CD14-positive monocyte (primary cell): ENCODE data around the gene FOXJ2. TPM values are rescaled to one million over a fixed set of nuclear protein-coding genes. Genes with fewer than 3 reads are reported as not detected.

Experiments
- DNase-seq, 3 donors: peaks; one replicate each; pipeline ENCODE4 v3.0.0-alpha.2; 2011 to 2022
- H2AFZ ChIP-seq: 2 replicates; pipeline ENCODE4 v1.6.0; 2012; ENCODE audit warnings: mild to moderate bottlenecking, low read depth, low read length, inconsistent platforms; ENCODE audit not compliant: insufficient read depth, poor library complexity, severe bottlenecking
- H3K27ac ChIP-seq, 2 donors: 1 replicate in 1 of 2; 2 replicates in 1 of 2; pipeline ENCODE4 v1.5.1; 2012 to 2013; ENCODE audit warnings: low read length in 2 of 2, control low read depth in 1 of 2, inconsistent platforms in 1 of 2, low read depth in 1 of 2, mild to moderate bottlenecking in 1 of 2
- H3K27me3 ChIP-seq, 2 donors: one replicate each; pipeline versions ENCODE4 v1.6.0 to v1.6.1; 2011 to 2013; ENCODE audit warnings: low read length in 2 of 2; ENCODE audit not compliant: control insufficient read depth in 2 of 2, insufficient read depth in 2 of 2
- H3K36me3 ChIP-seq, 2 donors: replicated peaks in 1 of 2; 1 replicate in 1 of 2; 2 replicates in 1 of 2; pipeline versions ENCODE4 v1.5.1 to v1.6.1; 2012 to 2013; ENCODE audit warnings: low read length in 2 of 2, control low read depth in 1 of 2, inconsistent platforms in 1 of 2, mild to moderate bottlenecking in 1 of 2; ENCODE audit not compliant: insufficient read depth in 2 of 2, control insufficient read depth in 1 of 2
- H3K4me1 ChIP-seq, 2 donors: 1 replicate in 1 of 2; 2 replicates in 1 of 2; pipeline versions ENCODE4 v1.5.1 to v1.6.1; 2012 to 2013; ENCODE audit warnings: low read length in 2 of 2, control low read depth in 1 of 2, inconsistent platforms in 1 of 2, mild to moderate bottlenecking in 1 of 2, moderate library complexity in 1 of 2; ENCODE audit not compliant: insufficient read depth in 2 of 2, control insufficient read depth in 1 of 2
- H3K4me2 ChIP-seq: replicated peaks from 2 replicates; pipeline ENCODE3; 2012; ENCODE audit warnings: low read length, moderate library complexity, mild to moderate bottlenecking; ENCODE audit not compliant: poor library complexity, severe bottlenecking; ENCODE audit errors: extremely low read depth
- H3K4me3 ChIP-seq, 3 experiments: fragments of 200-600 bp in 1 of 3; sonication (generic) in 1 of 3; replicated peaks in 1 of 3; 1 replicate in 2 of 3; 2 replicates in 1 of 3; pipeline ENCODE4 v1.5.1; 2011 to 2013; ENCODE audit warnings: low read length in 3 of 3, mild to moderate bottlenecking in 3 of 3, control low read depth in 2 of 3, low read depth in 2 of 3, inconsistent platforms in 1 of 3, moderate library complexity in 1 of 3
- H3K79me2 ChIP-seq: 2 replicates; pipeline ENCODE4 v1.6.0; 2012; ENCODE audit warnings: mild to moderate bottlenecking, control low read depth, inconsistent platforms, low read length, moderate library complexity; ENCODE audit not compliant: insufficient read depth
- H3K9ac ChIP-seq: 2 replicates; pipeline ENCODE4 v1.6.0; 2017; ENCODE audit warnings: low read length, mild to moderate bottlenecking; ENCODE audit not compliant: insufficient read depth, poor library complexity, severe bottlenecking
- H3K9me3 ChIP-seq, 2 donors: replicated peaks in 1 of 2; 1 replicate in 1 of 2; 2 replicates in 1 of 2; pipeline versions ENCODE4 v1.5.1 to v1.6.1; 2012 to 2013; ENCODE audit warnings: low read length in 2 of 2, control low read depth in 1 of 2; ENCODE audit not compliant: control insufficient read depth in 1 of 2, insufficient read depth in 1 of 2
- H4K20me1 ChIP-seq: 2 replicates; pipeline ENCODE4 v1.6.0; 2012; ENCODE audit warnings: mild to moderate bottlenecking, low read length, control low read depth, moderate library complexity; ENCODE audit not compliant: insufficient read depth
- H3K27ac Mint-ChIP-seq, 7 donors: one replicate each; pipeline ENCODE4 v1.8.0; 2020; ENCODE audit warnings: mild to moderate bottlenecking in 7 of 7, mixed read lengths in 7 of 7, moderate library complexity in 6 of 7, inconsistent platforms in 2 of 7
- H3K27me3 Mint-ChIP-seq, 3 donors: one replicate each; pipeline ENCODE4 v1.8.0; 2021 to 2022; ENCODE audit warnings: low read depth in 3 of 3, mild to moderate bottlenecking in 3 of 3, mixed read lengths in 3 of 3, moderate library complexity in 3 of 3, inconsistent platforms in 1 of 3
- H3K36me3 Mint-ChIP-seq, 2 donors: one replicate each; pipeline ENCODE4 v1.8.0; 2020; ENCODE audit warnings: mixed read lengths in 2 of 2, inconsistent platforms in 1 of 2, mild to moderate bottlenecking in 1 of 2
- H3K4me1 Mint-ChIP-seq: one replicate; pipeline ENCODE4 v1.8.0; 2020; ENCODE audit warnings: mild to moderate bottlenecking, mixed read lengths
- H3K4me3 Mint-ChIP-seq, 2 donors: one replicate each; pipeline ENCODE4 v1.8.0; 2020; ENCODE audit warnings: mild to moderate bottlenecking in 2 of 2, mixed read lengths in 2 of 2, moderate library complexity in 1 of 2
- H3K9me3 Mint-ChIP-seq, 7 donors: one replicate each; pipeline ENCODE4 v1.8.0; 2020 to 2022; ENCODE audit warnings: mixed read lengths in 7 of 7, mild to moderate bottlenecking in 6 of 7, moderate library complexity in 6 of 7, inconsistent platforms in 2 of 7
- CTCF ChIP-seq: fragments of 200-600 bp; IDR thresholded peaks from one replicate; pipeline ENCODE4 v1.8.0; 2022; ENCODE audit warnings: antibody characterized with exemption, mild to moderate bottlenecking
- WGBS: methylation state at CpG from one replicate; pipeline ENCODE4 v1.1.5; 2013; ENCODE audit warnings: missing lambda C conversion rate; ENCODE audit not compliant: insufficient coverage; 5-methylcytosine and 5-hydroxymethylcytosine counted together
- intact Hi-C, 2 donors: fragments of 100-400 bp; cut with micrococcal nuclease; formaldehyde crosslinking; loops; one replicate each; pipeline versions ENCODE4 v1.15.0 to v1.15.1; 2023
- polyA plus RNA-seq, 3 donors: library from polyadenylated mRNA; depleted of rRNA in 1 of 3; unstranded in 2 of 3; stranded (reverse) in 1 of 3; fragments of 300-500 nt in 2 of 3; fragments of >200 nt in 1 of 3; fragmentation: Illumina TruSeq in 2 of 3; gene quantifications; 1 replicate in 2 of 3; 2 replicates in 1 of 3; pipeline ENCODE4 v1.2.3, GENCODE V29; 2012 to 2021

FOXJ2 gene
- polyA plus RNA-seq, 3 donors = 4.9 to 15.0 (median 7.4) TPM

- H3K27ac Mint-ChIP-seq = peak overlapping the region in 4 of 7 donors; percentile 25 to 76 (median 53)
- peaks cover 23% of the 10 kb centered on the region for H3K4me1 Mint-ChIP-seq
- H3K4me3 ChIP-seq = no peak overlapping the region
- H2AFZ ChIP-seq = no peak overlapping the region
- H3K4me2 ChIP-seq = no peak overlapping the region
- H3K36me3 Mint-ChIP-seq = peaks cover 64 to 68% of the 10 kb centered on the region in 2 donors
- H3K9ac ChIP-seq = no peak overlapping the region
- H3K36me3 ChIP-seq = peaks cover 55 to 84% of the 10 kb centered on the region in 2 donors
- no peak overlapping the region for H3K4me3 Mint-ChIP-seq
- no peak for TF ChIP-seq CTCF
- peaks cover 4 to 21% of the 10 kb centered on the region in 2 donors for H3K4me1 ChIP-seq
- no CpG with 5 or more reads among the region's 5 CpGs for WGBS
- no peak overlapping the region for H3K27ac ChIP-seq
- H3K27me3 ChIP-seq = no peaks in the 10 kb centered on the region
- H3K79me2 ChIP-seq = peaks cover 81% of the 10 kb centered on the region
- H3K9me3 Mint-ChIP-seq = peaks cover 0 to under 1% (median 0%) of the 10 kb centered on the region in 7 donors
- intact Hi-C loops = no loop called here
- H4K20me1 ChIP-seq = peaks cover 56% of the 10 kb centered on the region
- H3K27me3 Mint-ChIP-seq = no peaks in the 10 kb centered on the region
- DNase-seq = no peak
- no peaks in the 10 kb centered on the region for H3K9me3 ChIP-seq
Observed at GRCh38 chr12:8089716-8090115, 57.2 kb downstream of the FOXJ2 start.

- WGBS = no CpG with 5 or more reads among the region's 3 CpGs
- peaks cover 45% of the 10 kb centered on the region for H3K79me2 ChIP-seq
Observed at GRCh38 chr12:8093291-8093690, 60.8 kb downstream of the FOXJ2 start.

More at GRCh38 chr12:8093291-8093690, 60.8 kb downstream of the FOXJ2 start:
- H3K4me3 Mint-ChIP-seq = no peak overlapping the region
- Histone ChIP-seq H3K4me1 (peaks cover 22 to 38% of the 10 kb centered on the region in 2 donors), H3K9ac (no peak overlapping the region), H3K36me3 (peaks cover 61 to 94% of the 10 kb centered on the region in 2 donors), H3K27ac (no peak overlapping the region), H2AFZ (no peak overlapping the region), H3K4me2 (no peak overlapping the region), H3K9me3 (no peaks in the 10 kb centered on the region), H4K20me1 (peaks cover 39% of the 10 kb centered on the region), H3K27me3 (no peaks in the 10 kb centered on the region), H3K4me3 (no peak overlapping the region)
- H3K27ac Mint-ChIP-seq = no peak overlapping the region
- peaks cover 79 to 82% of the 10 kb centered on the region in 2 donors for H3K36me3 Mint-ChIP-seq
- DNase-seq = no peak
- intact Hi-C loops = no loop called here
- peaks cover 27% of the 10 kb centered on the region for H3K4me1 Mint-ChIP-seq
- peaks cover 0 to 2% (median 0%) of the 10 kb centered on the region in 7 donors for H3K9me3 Mint-ChIP-seq
- TF ChIP-seq CTCF = no peak
- H3K27me3 Mint-ChIP-seq = no peaks in the 10 kb centered on the region
